NB4 (cell line): ENCODE measurements around the gene TRRAP.

Experiments used
- DNase-seq: peaks from one replicate; pipeline ENCODE4 v3.0.0; 2010; ENCODE audit warnings: low read depth
- H3K4me3 ChIP-seq: one replicate; pipeline ENCODE4 v1.5.1; 2011; ENCODE audit warnings: mild to moderate bottlenecking, low read depth, low read length, moderate library complexity
- CTCF ChIP-seq: IDR thresholded peaks from one replicate; pipeline ENCODE4 v1.5.1; 2012; ENCODE audit warnings: low read depth, low read length
- MAX ChIP-seq: IDR thresholded peaks from 2 replicates; pipeline ENCODE4 v1.6.1; 2011; ENCODE audit warnings: low read depth, low read length
- MYC ChIP-seq: IDR thresholded peaks from 2 replicates; pipeline ENCODE4 v1.6.1; 2011; ENCODE audit warnings: low read depth, low read length
- POLR2A ChIP-seq: IDR thresholded peaks from 2 replicates; pipeline ENCODE4 v1.6.1; 2011; ENCODE audit warnings: mild to moderate bottlenecking; ENCODE audit not compliant: insufficient read length; ENCODE audit errors: extremely low read depth

Gene TRRAP

GRCh38 chr7:99001482-99002147 is 123.3 kb downstream of the TRRAP start:
- H3K4me3 ChIP-seq, result no peak overlapping the region
- DNase-seq, result no peak
- TF ChIP-seq MAX (no peak), CTCF (no peak), POLR2A (no peak), MYC (no peak)

- no peak overlapping the region for H3K4me3 ChIP-seq
- no peak for DNase-seq
- TF ChIP-seq MAX (no peak), CTCF (no peak)
Measured at GRCh38 chr7:99002148-99002826, 124.0 kb downstream of the TRRAP start.

- H3K4me3 ChIP-seq, result no peak overlapping the region
- no peak for TF ChIP-seq CTCF
- TF ChIP-seq MYC, result no peak
- TF ChIP-seq POLR2A, result no peak
- TF ChIP-seq MAX, result no peak
- DNase-seq, result no peak
Measured at GRCh38 chr7:99002827-99003212, 124.5 kb downstream of the TRRAP start.

- DNase-seq, result no peak
- TF ChIP-seq MYC, result no peak
- TF ChIP-seq POLR2A, result no peak
- TF ChIP-seq MAX, result no peak
- TF ChIP-seq CTCF, result no peak
- H3K4me3 ChIP-seq, result no peak overlapping the region
Measured at GRCh38 chr7:99003419-99003818, 125.1 kb downstream of the TRRAP start.

- no peak overlapping the region for H3K4me3 ChIP-seq
- DNase-seq, result no peak
- TF ChIP-seq CTCF (no peak), POLR2A (no peak), MYC (no peak), MAX (no peak)
Measured at GRCh38 chr7:99004216-99004615, 125.9 kb downstream of the TRRAP start.
